ENCODE data around the gene LHX8.
"Not testable (repeated sequence)": the region's sequence is repeated elsewhere in the genome, so short reads cannot be mapped to it uniquely, and the experiment has no call there.

The LHX8 gene

DNA sequence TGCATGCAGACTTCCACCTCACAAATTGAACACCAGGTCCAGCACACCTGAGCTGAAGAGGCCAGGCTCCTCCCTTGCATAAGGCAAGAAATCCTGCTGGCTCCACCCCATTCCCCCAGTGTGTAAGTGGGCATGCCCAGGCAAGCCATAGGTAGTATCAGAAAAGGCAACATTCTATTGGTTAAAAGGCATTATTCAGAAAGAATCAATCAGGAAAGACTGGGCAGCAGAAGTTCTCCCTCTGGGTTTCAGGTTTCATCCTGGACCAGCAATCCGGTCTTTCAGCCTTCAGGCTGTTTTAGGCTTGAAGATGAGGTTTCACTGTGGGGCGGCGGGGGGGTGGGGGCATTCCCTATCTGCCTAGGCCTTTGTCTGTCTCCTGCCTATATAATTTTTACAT is 42.0 kb upstream of the LHX8 start:
- ChIA-PET CTCF (interaction anchor here (0.6 kb wide), 2 partner anchors 17 to 44 kb away, joined by 3 to 6 read pairs; no protein-coding TSS in a partner anchor), POLR2A (no interaction called here)
- TF ChIP-seq TRIM28 (IDR thresholded peaks at IDR 0.05; ENCODE audit: borderline replicate concordance, low read length) (peak; percentile 39; the same call in 1 of the 2 replicates), ZNF239 (tag by site-specific recombination; IDR thresholded peaks at IDR 0.05) (no peak), SETDB1 (IDR thresholded peaks at IDR 0.05; ENCODE audit: insufficient read length, low read length) (peak; percentile 2)
- Histone ChIP-seq H3K9me3 (ENCODE audit: control insufficient read depth, insufficient read depth, low read depth, low read length) (no peaks in the 10 kb centered on the region), H3K4me1 (ENCODE audit: control insufficient read depth, insufficient read depth, low read length) (no peaks in the 10 kb centered on the region), H3K4me3 (ENCODE audit: low read depth, low read length) (no peak overlapping the region), H3K36me3 (ENCODE audit: control insufficient read depth in 2 of 2, insufficient read depth in 1 of 2, low read length in 2 of 2) (no peaks in the 10 kb centered on the region), H3K27ac (ENCODE audit: extremely low read depth, low read depth, low read length) (no peak overlapping the region)

GRCh38 chr1:75097654-75098053 is 36.5 kb upstream of the LHX8 start:
- no peak for TF ChIP-seq ZNF10 (tag by site-specific recombination; IDR thresholded peaks at IDR 0.05)
- no peak for TF ChIP-seq GLIS1 (tag by site-specific recombination; IDR thresholded peaks at IDR 0.05)
- no peak for TF ChIP-seq ZNF335 (tag by site-specific recombination; conservative IDR thresholded peaks at IDR 0.05)
- H3K4me1 ChIP-seq (ENCODE audit: control insufficient read depth, insufficient read depth, low read length), result no peaks in the 10 kb centered on the region
- ChIA-PET POLR2A (no interaction called here), CTCF (no interaction called here)
- no peak overlapping the region for H3K4me3 ChIP-seq (ENCODE audit: low read depth, low read length)
- no peaks in the 10 kb centered on the region for H3K36me3 ChIP-seq (ENCODE audit: control insufficient read depth in 2 of 2, insufficient read depth in 1 of 2, low read length in 2 of 2)
- H3K9me3 ChIP-seq (ENCODE audit: control insufficient read depth, insufficient read depth, low read depth, low read length), result no peaks in the 10 kb centered on the region
- H3K27ac ChIP-seq (ENCODE audit: extremely low read depth, low read depth, low read length), result no peak overlapping the region

- CTCF ChIA-PET, result interaction anchor here (0.7 kb wide), 1 partner anchor 1232 kb away, joined by 3 read pairs; no protein-coding TSS in a partner anchor
These were observed 34.6 kb upstream of the LHX8 start for GRCh38 chr1:75099581-75099980.

GRCh38 chr1:75100481-75101092 is 33.6 kb upstream of the LHX8 start:
- Histone ChIP-seq H3K36me3 (ENCODE audit: control insufficient read depth in 2 of 2, insufficient read depth in 1 of 2, low read length in 2 of 2) (no peaks in the 10 kb centered on the region), H3K27ac (ENCODE audit: extremely low read depth, low read depth, low read length) (no peak overlapping the region), H3K4me1 (ENCODE audit: control insufficient read depth, insufficient read depth, low read length) (no peaks in the 10 kb centered on the region), H3K4me3 (ENCODE audit: low read depth, low read length) (no peak overlapping the region), H3K9me3 (ENCODE audit: control insufficient read depth, insufficient read depth, low read depth, low read length) (no peaks in the 10 kb centered on the region)
- CTCF ChIA-PET, result interaction anchor here (0.6 kb wide), 1 partner anchor 487 kb away, joined by 3 read pairs; no protein-coding TSS in a partner anchor
- POLR2A ChIA-PET, result no interaction called here
- TF ChIP-seq GLIS1 (tag by site-specific recombination; IDR thresholded peaks at IDR 0.05) (peak; percentile 42; the same call in 1 of the 2 replicates), ZNF510 (tag by site-specific recombination; IDR thresholded peaks at IDR 0.05; ENCODE audit: insufficient replicate concordance) (no peak)

More at GRCh38 chr1:75099581-75099980, 34.6 kb upstream of the LHX8 start:
- H3K9me3 ChIP-seq (ENCODE audit: control insufficient read depth, insufficient read depth, low read depth, low read length), result no peaks in the 10 kb centered on the region
- H3K36me3 ChIP-seq (ENCODE audit: control insufficient read depth in 2 of 2, insufficient read depth in 1 of 2, low read length in 2 of 2), result no peaks in the 10 kb centered on the region
- POLR2A ChIA-PET, result no interaction called here
- H3K27ac ChIP-seq (ENCODE audit: extremely low read depth, low read depth, low read length), result no peak overlapping the region
- TF ChIP-seq INSM2 (tag by site-specific recombination; IDR thresholded peaks at IDR 0.05), result no peak
- H3K4me3 ChIP-seq (ENCODE audit: low read depth, low read length), result no peak overlapping the region
- H3K4me1 ChIP-seq (ENCODE audit: control insufficient read depth, insufficient read depth, low read length), result no peaks in the 10 kb centered on the region

DNA sequence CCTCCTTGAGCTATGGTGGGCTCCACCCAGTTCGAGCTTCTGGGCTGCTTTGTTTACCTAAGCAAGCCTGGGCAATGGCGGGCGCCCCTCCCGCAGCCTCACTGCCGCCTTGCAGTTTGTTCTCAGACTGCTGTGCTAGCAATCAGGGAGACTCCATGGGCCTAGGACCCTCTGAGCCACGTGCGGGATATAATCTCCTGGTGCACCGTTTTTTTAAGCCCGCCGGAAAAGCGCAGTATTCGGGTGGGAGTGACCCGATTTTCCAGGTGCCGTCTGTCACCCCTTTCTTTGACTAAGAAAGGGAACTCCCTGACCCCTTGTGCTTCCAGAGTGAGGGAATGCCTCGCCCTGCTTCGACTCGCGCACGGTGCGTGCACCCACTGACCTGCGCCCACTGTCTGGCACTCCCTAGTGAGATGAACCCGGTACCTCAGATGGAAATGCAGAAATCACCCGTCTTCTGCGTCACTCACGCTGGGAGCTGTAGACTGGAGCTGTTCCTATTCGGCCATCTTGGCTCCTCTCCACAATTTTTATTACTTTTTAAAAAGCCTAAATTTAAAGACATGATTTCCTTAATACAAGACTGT is 21.7 kb upstream of the LHX8 start:
- H3K4me1 ChIP-seq (ENCODE audit: control insufficient read depth, insufficient read depth, low read length); H3K4me3 ChIP-seq (ENCODE audit: low read depth, low read length); H3K27ac ChIP-seq (ENCODE audit: extremely low read depth, low read depth, low read length); POLR2A ChIA-PET; H3K36me3 ChIP-seq (ENCODE audit: control insufficient read depth in 2 of 2, insufficient read depth in 1 of 2, low read length in 2 of 2); H3K9me3 ChIP-seq (ENCODE audit: control insufficient read depth, insufficient read depth, low read depth, low read length): not testable (repeated sequence)
- CTCF ChIA-PET, result interaction anchor here (0.7 kb wide), 1 partner anchor 10 kb away, joined by 4 read pairs; no protein-coding TSS in a partner anchor

GRCh38 chr1:75115654-75116053 is 18.5 kb upstream of the LHX8 start:
- Histone ChIP-seq H3K4me3 (ENCODE audit: low read depth, low read length) (no peak overlapping the region), H3K4me1 (ENCODE audit: control insufficient read depth, insufficient read depth, low read length) (no peaks in the 10 kb centered on the region), H3K9me3 (ENCODE audit: control insufficient read depth, insufficient read depth, low read depth, low read length) (no peaks in the 10 kb centered on the region), H3K27ac (ENCODE audit: extremely low read depth, low read depth, low read length) (no peak overlapping the region), H3K36me3 (ENCODE audit: control insufficient read depth in 2 of 2, insufficient read depth in 1 of 2, low read length in 2 of 2) (no peaks in the 10 kb centered on the region)
- TF ChIP-seq ZNF239 (tag by site-specific recombination; IDR thresholded peaks at IDR 0.05) (no peak), ZNF76 (tag by site-specific recombination; IDR thresholded peaks at IDR 0.05; ENCODE audit: borderline replicate concordance, low read depth) (no peak), ZNF169 (tag by site-specific recombination; IDR thresholded peaks at IDR 0.05) (no peak), ZNF354C (tag by site-specific recombination; IDR thresholded peaks at IDR 0.05; ENCODE audit: borderline replicate concordance, low read depth) (no peak), ZSCAN18 (tag by site-specific recombination; IDR thresholded peaks at IDR 0.05) (no peak), SP2 (tag by site-specific recombination; IDR thresholded peaks at IDR 0.05) (no peak), ZNF747 (tag by site-specific recombination; IDR thresholded peaks at IDR 0.05) (no peak), ZNF624 (tag by site-specific recombination; IDR thresholded peaks at IDR 0.05) (no peak)
- TF ChIP-seq, protein P1, sequence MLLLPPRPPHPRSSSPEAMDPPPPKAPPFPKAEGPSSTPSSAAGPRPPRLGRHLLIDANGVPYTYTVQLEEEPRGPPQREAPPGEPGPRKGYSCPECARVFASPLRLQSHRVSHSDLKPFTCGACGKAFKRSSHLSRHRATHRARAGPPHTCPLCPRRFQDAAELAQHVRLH (tag by site-specific recombination; IDR thresholded peaks at IDR 0.05), result no peak
- ChIA-PET CTCF (no interaction called here), POLR2A (no interaction called here)
